Stimulated activated CD8-positive, alpha-beta memory T cell treated with anti-CD3 and anti-CD28 coated beads, Interleukin-7, amount 100 ng/mL, for 24 hours (primary cell): Measurements from ENCODE around the gene NRXN3.

Source experiments
- DNase-seq: peaks from one replicate; pipeline ENCODE4 v3.0.0-alpha.2; 2020; ENCODE audit warnings: low read depth

Gene NRXN3

DNA sequence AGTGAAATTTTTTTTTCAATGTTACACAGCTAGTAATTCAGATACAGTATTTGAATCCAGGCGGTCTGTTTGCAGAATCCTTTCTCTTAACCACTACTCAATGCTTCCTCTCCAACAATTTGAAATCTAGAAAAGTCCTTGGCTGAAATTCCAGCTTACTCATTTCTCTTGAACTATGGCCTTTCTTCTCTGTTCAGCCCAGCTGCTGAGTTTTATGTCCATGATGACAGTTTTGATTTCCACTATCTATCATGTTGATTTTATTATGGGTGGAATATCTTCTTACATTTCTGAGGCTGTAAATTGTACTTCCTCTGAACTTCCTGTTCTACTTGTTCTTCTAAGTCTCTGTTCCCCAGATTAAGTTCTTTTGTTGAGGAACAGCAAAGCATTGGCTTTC lies 1725.8 kb downstream of the NRXN3 start:
- DNase-seq = no peak

DNA sequence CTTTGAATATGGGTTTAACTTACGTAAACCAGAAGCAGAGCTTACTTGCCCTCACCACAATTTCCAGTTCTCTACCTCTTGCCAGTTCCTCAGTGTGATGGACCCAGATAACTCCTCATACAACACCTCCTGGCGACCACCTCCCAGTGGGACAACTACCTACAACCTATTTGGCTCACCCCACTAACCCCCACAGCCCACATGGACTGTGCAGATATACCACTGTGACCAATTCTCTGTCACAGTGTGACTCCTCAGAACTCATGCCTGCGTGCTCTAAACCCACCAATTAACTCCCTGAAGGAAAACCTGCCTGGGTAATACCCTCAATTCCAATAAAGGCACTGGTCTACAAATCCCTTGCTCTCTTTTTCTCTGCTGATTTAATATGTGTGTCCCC lies 1729.4 kb downstream of the NRXN3 start:
- DNase-seq = no peak

- DNase-seq = no peak
These were observed 1734.3 kb downstream of the NRXN3 start for GRCh38 chr14:79904497-79904896.

GRCh38 chr14:79906994-79907393 lies 1736.8 kb downstream of the NRXN3 start:
- DNase-seq = no peak

DNA sequence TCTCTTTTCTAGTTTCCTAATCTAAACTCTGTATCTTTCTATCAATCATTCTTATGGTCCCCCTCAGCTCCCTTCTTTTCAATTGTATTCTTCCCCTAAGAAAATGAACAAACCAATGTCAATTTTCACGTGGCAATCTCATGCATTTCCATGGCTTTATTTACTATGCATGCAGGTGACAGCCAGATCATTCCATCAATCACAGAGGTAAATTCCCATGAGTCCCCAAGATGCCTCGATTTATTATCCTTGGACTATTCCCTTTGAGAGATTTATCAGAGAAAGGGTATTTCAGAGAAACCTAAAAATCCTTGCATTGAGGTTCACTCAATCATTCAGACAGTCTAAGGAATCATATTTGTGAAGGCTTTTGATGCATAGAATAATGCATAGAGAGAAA lies 1739.9 kb downstream of the NRXN3 start:
- no peak for DNase-seq

- no peak for DNase-seq
These were observed 1741.6 kb downstream of the NRXN3 start for GRCh38 chr14:79911744-79912143.

DNA sequence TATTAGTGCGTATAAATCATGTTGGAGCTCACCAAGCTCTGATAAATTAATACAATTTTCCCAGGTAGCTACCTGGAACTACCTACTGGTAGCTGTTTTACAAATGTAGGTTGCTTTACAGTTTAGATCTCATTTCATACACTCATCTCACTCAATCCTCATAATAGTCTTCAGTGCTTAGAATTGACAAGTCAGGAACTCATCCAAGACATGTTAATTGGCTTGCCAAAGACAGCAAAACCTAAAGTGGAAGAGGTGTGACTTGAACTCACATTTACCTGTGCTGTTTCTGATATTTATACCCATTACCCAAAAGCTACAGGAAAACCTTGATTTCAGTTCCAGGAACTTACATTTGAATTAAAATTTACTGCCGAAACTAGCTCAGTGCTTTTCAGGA lies 1744.4 kb downstream of the NRXN3 start:
- DNase-seq = no peak

- DNase-seq = no peak
These were observed 1745.2 kb downstream of the NRXN3 start for GRCh38 chr14:79915406-79915805.

GRCh38 chr14:79916281-79916680 lies 1746.1 kb downstream of the NRXN3 start:
- no peak for DNase-seq

GRCh38 chr14:79916892-79917291 lies 1746.7 kb downstream of the NRXN3 start:
- DNase-seq = no peak
